Smooth muscle cell (in vitro differentiated cells): Measurements from ENCODE around the gene TBC1D19. TPM values are rescaled to one million over a fixed set of nuclear protein-coding genes. Genes with fewer than 3 reads are reported as not detected.
"Not testable (repeated sequence)": the region's sequence is repeated elsewhere in the genome, so short reads cannot be mapped to it uniquely, and the experiment has no call there.

Experiments used
- DNase-seq: peaks from one replicate; lab custom pipeline; 2025; ENCODE audit not compliant: unreplicated experiment; lab: John Stamatoyannopoulos, UW
- H2AFZ ChIP-seq: fragments of 200-600 bp; sonication (generic); 2 replicates; pipeline ENCODE4 v1.6.0; 2016; ENCODE audit warnings: antibody characterized with exemption, low read depth, mild to moderate bottlenecking
- H3F3A ChIP-seq: fragments of 200-600 bp; sonication (generic); 2 replicates; pipeline ENCODE4 v1.6.0; 2017; ENCODE audit warnings: antibody characterized with exemption, low read depth
- H3K27ac ChIP-seq: fragments of 200-600 bp; sonication (generic); 2 replicates; pipeline ENCODE4 v1.5.1; 2016; ENCODE audit warnings: low read depth, mild to moderate bottlenecking
- H3K27me3 ChIP-seq: fragments of 200-600 bp; sonication (generic); 2 replicates; pipeline ENCODE4 v1.6.1; 2016; ENCODE audit warnings: low read depth, mild to moderate bottlenecking
- H3K36me3 ChIP-seq: fragments of 200-600 bp; sonication (generic); 2 replicates; pipeline ENCODE4 v1.5.1; 2016; ENCODE audit warnings: low read depth
- H3K4me1 ChIP-seq: fragments of 200-600 bp; sonication (generic); 2 replicates; pipeline ENCODE4 v1.5.1; 2016; ENCODE audit warnings: low read depth
- H3K4me2 ChIP-seq: fragments of 200-600 bp; sonication (generic); 2 replicates; pipeline ENCODE4 v1.6.0; 2016; ENCODE audit warnings: mild to moderate bottlenecking
- H3K4me3 ChIP-seq: fragments of 200-600 bp; sonication (generic); 2 replicates; pipeline ENCODE4 v1.5.1; 2016; ENCODE audit warnings: mild to moderate bottlenecking
- H3K79me2 ChIP-seq: fragments of 200-600 bp; sonication (generic); 2 replicates; pipeline ENCODE4 v1.6.0; 2016; ENCODE audit warnings: low read depth, mild to moderate bottlenecking
- H3K9ac ChIP-seq: fragments of 200-600 bp; sonication (generic); 2 replicates; pipeline ENCODE4 v1.6.0; 2016; ENCODE audit warnings: low read depth
- H3K9me3 ChIP-seq: fragments of 200-600 bp; sonication (generic); replicated peaks from 2 replicates; pipeline ENCODE4 v1.5.1; 2016; ENCODE audit warnings: low read depth
- H4K20me1 ChIP-seq: fragments of 200-600 bp; sonication (generic); 2 replicates; pipeline ENCODE4 v1.6.0; 2016; ENCODE audit warnings: low read depth
- WGBS: methylation state at CpG from one replicate; pipeline ENCODE4 v1.1.7; 2016; ENCODE audit warnings: low lambda C conversion rate; 5-methylcytosine and 5-hydroxymethylcytosine counted together
- polyA plus RNA-seq: library from polyadenylated mRNA; unstranded; fragments of >200 nt; fragmentation: Nextera tagmentation; extraction: Ambion mirVana; gene quantifications from 2 replicates; pipeline ENCODE4 v1.2.1, GENCODE V29; 2016
- total RNA-seq: library from RNA; depleted of rRNA; stranded (reverse); fragments of >200 nt; gene quantifications from 2 replicates; pipeline ENCODE4 v1.2.3, GENCODE V29; 2014
- TF ChIP-seq, protein P1 (sequence below): fragments of 200-600 bp; sonication (generic); IDR thresholded peaks from 2 replicates; pipeline ENCODE4 v1.5.1; 2017; ENCODE audit warnings: borderline replicate concordance, mild to moderate bottlenecking, antibody characterized with exemption; ENCODE audit not compliant: insufficient read depth, poor library complexity, severe bottlenecking

TBC1D19 gene
- total and polyA plus RNA-seq, 2 experiments from 2014 or later, result 19.2 to 33.8 TPM

DNA sequence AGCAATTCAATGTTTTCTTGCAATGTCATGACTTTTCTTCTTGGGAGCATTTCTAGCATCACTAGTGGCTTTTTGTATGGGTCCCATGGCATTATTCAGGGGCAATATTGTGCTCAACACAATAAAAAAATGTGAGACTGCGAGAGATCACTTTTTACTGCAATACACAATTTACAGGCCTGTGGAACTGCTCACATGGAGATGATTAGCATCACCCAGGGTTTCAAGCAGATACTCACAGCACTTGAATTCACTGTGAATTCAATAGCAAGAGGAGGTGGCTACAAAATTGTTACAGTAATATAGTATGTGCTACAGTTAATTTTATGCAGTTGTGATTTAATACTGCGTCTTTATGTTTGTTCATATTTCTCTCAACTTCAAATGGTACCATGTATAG lies 50.4 kb downstream of the TBC1D19 start:
- H3K4me2 ChIP-seq, result no peak overlapping the region
- TF ChIP-seq, protein P1, sequence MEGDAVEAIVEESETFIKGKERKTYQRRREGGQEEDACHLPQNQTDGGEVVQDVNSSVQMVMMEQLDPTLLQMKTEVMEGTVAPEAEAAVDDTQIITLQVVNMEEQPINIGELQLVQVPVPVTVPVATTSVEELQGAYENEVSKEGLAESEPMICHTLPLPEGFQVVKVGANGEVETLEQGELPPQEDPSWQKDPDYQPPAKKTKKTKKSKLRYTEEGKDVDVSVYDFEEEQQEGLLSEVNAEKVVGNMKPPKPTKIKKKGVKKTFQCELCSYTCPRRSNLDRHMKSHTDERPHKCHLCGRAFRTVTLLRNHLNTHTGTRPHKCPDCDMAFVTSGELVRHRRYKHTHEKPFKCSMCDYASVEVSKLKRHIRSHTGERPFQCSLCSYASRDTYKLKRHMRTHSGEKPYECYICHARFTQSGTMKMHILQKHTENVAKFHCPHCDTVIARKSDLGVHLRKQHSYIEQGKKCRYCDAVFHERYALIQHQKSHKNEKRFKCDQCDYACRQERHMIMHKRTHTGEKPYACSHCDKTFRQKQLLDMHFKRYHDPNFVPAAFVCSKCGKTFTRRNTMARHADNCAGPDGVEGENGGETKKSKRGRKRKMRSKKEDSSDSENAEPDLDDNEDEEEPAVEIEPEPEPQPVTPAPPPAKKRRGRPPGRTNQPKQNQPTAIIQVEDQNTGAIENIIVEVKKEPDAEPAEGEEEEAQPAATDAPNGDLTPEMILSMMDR, result no peak
- no peak for DNase-seq
- no peak overlapping the region for H2AFZ ChIP-seq
- H3K4me3 ChIP-seq, result no peak overlapping the region
- no peak overlapping the region for H3K9ac ChIP-seq
- no peaks in the 10 kb centered on the region for H3K4me1 ChIP-seq
- peaks cover 24% of the 10 kb centered on the region for H3K36me3 ChIP-seq
- H3F3A ChIP-seq, result peaks cover 6% of the 10 kb centered on the region
- 79% methylated on average over 2 of the region's 2 CpGs for WGBS
- no peaks in the 10 kb centered on the region for H3K9me3 ChIP-seq
- no peaks in the 10 kb centered on the region for H3K27me3 ChIP-seq
- no peak overlapping the region for H3K27ac ChIP-seq
- no peaks in the 10 kb centered on the region for H3K79me2 ChIP-seq
- H4K20me1 ChIP-seq, result no peaks in the 10 kb centered on the region

GRCh38 chr4:26636458-26636857 lies 52.6 kb downstream of the TBC1D19 start:
- TF ChIP-seq, protein P1, result no peak
- H3K79me2 ChIP-seq, result no peaks in the 10 kb centered on the region

GRCh38 chr4:26640639-26641038 lies 56.8 kb downstream of the TBC1D19 start:
- not testable (repeated sequence) for H4K20me1 ChIP-seq, DNase-seq, H2AFZ ChIP-seq, H3K27ac ChIP-seq, H3K4me1 ChIP-seq, H3K79me2 ChIP-seq, H3K9me3 ChIP-seq, H3F3A ChIP-seq, H3K9ac ChIP-seq, H3K4me3 ChIP-seq, H3K4me2 ChIP-seq, H3K27me3 ChIP-seq
- 99% methylated on average over 8 of the region's 8 CpGs for WGBS
- peaks cover 20% of the 10 kb centered on the region for H3K36me3 ChIP-seq

More at GRCh38 chr4:26636458-26636857, 52.6 kb downstream of the TBC1D19 start:
- H3K9ac ChIP-seq, result no peak overlapping the region
- no peaks in the 10 kb centered on the region for H4K20me1 ChIP-seq
- H3K27ac ChIP-seq, result no peak overlapping the region
- no peaks in the 10 kb centered on the region for H3K4me1 ChIP-seq
- DNase-seq, result no peak
- H3F3A ChIP-seq, result peaks cover 3% of the 10 kb centered on the region
- H3K4me2 ChIP-seq, result no peak overlapping the region
- no peaks in the 10 kb centered on the region for H3K27me3 ChIP-seq
- no peaks in the 10 kb centered on the region for H3K9me3 ChIP-seq
- H2AFZ ChIP-seq, result no peak overlapping the region
- H3K4me3 ChIP-seq, result no peak overlapping the region
- peaks cover 26% of the 10 kb centered on the region for H3K36me3 ChIP-seq

DNA sequence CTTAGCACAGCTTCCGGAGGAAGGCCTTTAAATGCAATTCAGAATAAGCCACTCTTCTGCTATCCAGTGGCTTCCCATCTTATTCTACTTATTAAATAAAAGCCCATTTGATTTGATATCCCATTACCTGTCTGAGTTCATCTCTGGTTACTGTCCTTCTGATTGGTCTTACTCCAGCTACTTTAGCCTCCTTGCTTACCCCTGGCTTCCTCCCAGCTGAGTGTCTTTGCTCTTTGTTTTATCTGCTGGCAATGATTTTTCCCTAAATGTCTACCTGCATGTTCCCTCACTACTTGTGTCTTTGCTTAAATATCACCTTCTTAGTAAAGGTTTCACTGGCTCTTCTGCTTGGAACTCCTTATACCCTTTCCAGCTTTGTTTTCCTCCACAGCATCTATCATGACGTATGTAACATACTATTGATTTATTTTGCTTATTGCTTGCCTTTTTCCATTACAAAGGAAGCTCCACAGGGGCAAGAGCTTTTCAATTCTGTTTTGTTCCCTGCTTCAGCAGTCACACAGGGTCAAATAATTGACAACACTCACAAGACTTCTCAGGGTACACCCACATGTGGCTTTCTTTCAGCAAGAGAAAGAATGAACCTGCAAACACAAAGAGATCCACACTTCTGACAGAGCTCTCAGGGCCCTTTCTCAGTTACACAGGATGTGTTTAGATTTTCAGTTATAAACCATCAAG lies 63.8 kb downstream of the TBC1D19 start:
- no peaks in the 10 kb centered on the region for H3K9me3 ChIP-seq
- TF ChIP-seq, protein P1, result no peak
- no peak overlapping the region for H3K9ac ChIP-seq
- H3K4me2 ChIP-seq, result no peak overlapping the region
- H3K27ac ChIP-seq, result peak overlapping the region; percentile 29
- WGBS, result 95% methylated on average over 2 of the region's 2 CpGs
- no peaks in the 10 kb centered on the region for H3F3A ChIP-seq
- H3K4me1 ChIP-seq, result no peaks in the 10 kb centered on the region
- H2AFZ ChIP-seq, result no peak overlapping the region
- no peaks in the 10 kb centered on the region for H3K27me3 ChIP-seq
- DNase-seq, result no peak
- H3K79me2 ChIP-seq, result no peaks in the 10 kb centered on the region
- H3K4me3 ChIP-seq, result no peak overlapping the region
- no peaks in the 10 kb centered on the region for H4K20me1 ChIP-seq
- H3K36me3 ChIP-seq, result peaks cover 5% of the 10 kb centered on the region
